Liver (tissue), 9 donors: ENCODE measurements around the gene CACHD1. TPM values are rescaled to one million over a fixed set of nuclear protein-coding genes. Genes with fewer than 3 reads are reported as not detected.

Experiments used
- DNase-seq: peaks from one replicate; pipeline ENCODE4 v3.0.0-alpha.2; 2017; ENCODE audit warnings: low spot score
- H3K27ac ChIP-seq, 2 donors: one replicate each; pipeline ENCODE4 v1.7.0; 2013; ENCODE audit warnings: inconsistent platforms in 2 of 2, low read length in 2 of 2, control low read depth in 1 of 2, low read depth in 1 of 2, mild to moderate bottlenecking in 1 of 2
- H3K27me3 ChIP-seq, 4 donors: one replicate each; pipeline versions ENCODE4 v1.6.1 to v1.7.0; 2013; ENCODE audit warnings: low read length in 3 of 4, inconsistent platforms in 1 of 4, mild to moderate bottlenecking in 1 of 4, moderate library complexity in 1 of 4; ENCODE audit not compliant: control insufficient read depth in 4 of 4, insufficient read depth in 4 of 4
- H3K36me3 ChIP-seq, 4 donors: one replicate each; pipeline versions ENCODE4 v1.6.1 to v1.7.0; 2013; ENCODE audit warnings: low read length in 3 of 4, mild to moderate bottlenecking in 3 of 4, low read depth in 1 of 4, moderate library complexity in 1 of 4; ENCODE audit not compliant: control insufficient read depth in 4 of 4, insufficient read depth in 3 of 4
- H3K4me1 ChIP-seq, 4 donors: one replicate each; pipeline versions ENCODE4 v1.6.1 to v1.7.0; 2013; ENCODE audit warnings: low read length in 3 of 4, mild to moderate bottlenecking in 3 of 4, moderate library complexity in 1 of 4; ENCODE audit not compliant: control insufficient read depth in 4 of 4, insufficient read depth in 4 of 4
- H3K4me3 ChIP-seq, 3 donors: one replicate each; pipeline versions ENCODE4 v1.6.1 to v1.7.0; 2013; ENCODE audit warnings: low read length in 3 of 3, control low read depth in 1 of 3, low read depth in 1 of 3, mild to moderate bottlenecking in 1 of 3
- H3K9ac ChIP-seq, 2 donors: one replicate each; pipeline ENCODE4 v1.7.0; 2013; ENCODE audit warnings: low read length in 2 of 2, mild to moderate bottlenecking in 2 of 2, moderate library complexity in 2 of 2, control low read depth in 1 of 2, low read depth in 1 of 2
- H3K9me3 ChIP-seq, 4 donors: one replicate each; pipeline versions ENCODE4 v1.6.1 to v1.7.0; 2013; ENCODE audit warnings: low read length in 3 of 4; ENCODE audit not compliant: control insufficient read depth in 4 of 4
- EGR1 ChIP-seq, 2 donors: IDR thresholded peaks; 2 replicates each; pipeline ENCODE4 v1.6.1; 2016 to 2018; ENCODE audit warnings: antibody characterized with exemption in 2 of 2, low read depth in 2 of 2
- FOXA2 ChIP-seq: IDR thresholded peaks from 2 replicates; pipeline ENCODE4 v1.6.1; 2016; ENCODE audit warnings: antibody characterized with exemption
- GABPA ChIP-seq, 2 donors: IDR thresholded peaks in 1 of 2; conservative IDR thresholded peaks in 1 of 2; 2 replicates each; pipeline ENCODE4 v1.6.1; 2016; ENCODE audit warnings: antibody characterized with exemption in 2 of 2, mild to moderate bottlenecking in 1 of 2, moderate library complexity in 1 of 2
- HNF4A ChIP-seq, 2 donors: conservative IDR thresholded peaks; 2 replicates each; pipeline ENCODE4 v1.6.1; 2016; ENCODE audit warnings: antibody characterized with exemption in 2 of 2, mild to moderate bottlenecking in 2 of 2
- HNF4G ChIP-seq: IDR thresholded peaks from 2 replicates; pipeline ENCODE4 v1.6.1; 2016; ENCODE audit warnings: antibody characterized with exemption
- JUND ChIP-seq, 2 donors: IDR thresholded peaks; 2 replicates each; pipeline ENCODE4 v1.6.1; 2016; ENCODE audit warnings: antibody characterized with exemption in 2 of 2
- NR2F2 ChIP-seq: IDR thresholded peaks from 2 replicates; pipeline ENCODE4 v1.6.1; 2016; ENCODE audit warnings: antibody characterized with exemption
- RAD21 ChIP-seq, 2 donors: IDR thresholded peaks; 2 replicates each; pipeline ENCODE4 v1.6.1; 2016; ENCODE audit warnings: antibody characterized with exemption in 2 of 2, mild to moderate bottlenecking in 2 of 2
- SP1 ChIP-seq: IDR thresholded peaks from 2 replicates; pipeline ENCODE4 v1.6.1; 2018; ENCODE audit warnings: antibody characterized with exemption, mild to moderate bottlenecking
- TAF1 ChIP-seq: conservative IDR thresholded peaks from 2 replicates; pipeline ENCODE4 v1.6.1; 2016; ENCODE audit warnings: antibody characterized with exemption, mild to moderate bottlenecking
- WGBS: extraction: QIAGEN DNeasy Blood & Tissue Kit; methylation state at CpG from one replicate; pipeline ENCODE4 v1.1.7; 2013; 5-methylcytosine and 5-hydroxymethylcytosine counted together
- polyA plus RNA-seq, 2 donors: library from polyadenylated mRNA; stranded (reverse) in 1 of 2; unstranded in 1 of 2; fragments of 200-250 nt in 1 of 2; fragments of >200 nt in 1 of 2; fragmentation: Nextera tagmentation in 1 of 2; extraction: Ambion mirVana in 1 of 2; gene quantifications; one replicate each; pipeline versions ENCODE4 v1.2.1 to v1.2.3, GENCODE V29; 2013 to 2015
- total RNA-seq, 2 donors: library from RNA; depleted of rRNA; stranded (reverse); fragments of >200 nt; gene quantifications; one replicate each; pipeline ENCODE4 v1.2.3, GENCODE V29; 2014
- TF ChIP-seq, protein P1 (sequence below): IDR thresholded peaks from 2 replicates; pipeline ENCODE4 v1.6.1; 2016; ENCODE audit warnings: antibody characterized with exemption
- TF ChIP-seq, protein P2 (sequence below): IDR thresholded peaks from 2 replicates; pipeline ENCODE4 v1.6.1; 2016; ENCODE audit warnings: antibody characterized with exemption
- TF ChIP-seq, protein P3 (sequence below): IDR thresholded peaks from 2 replicates; pipeline ENCODE4 v1.6.1; 2016; ENCODE audit warnings: antibody characterized with exemption
- donor health status: healthy.
- donor health status: healthy.
- donor health status: healthy.
- donor health status: healthy.
- donor health status: healthy.

CACHD1 gene
- total and polyA plus RNA-seq, 4 donors: 0.68 to 4.2 (median 2.3) TPM

DNA sequence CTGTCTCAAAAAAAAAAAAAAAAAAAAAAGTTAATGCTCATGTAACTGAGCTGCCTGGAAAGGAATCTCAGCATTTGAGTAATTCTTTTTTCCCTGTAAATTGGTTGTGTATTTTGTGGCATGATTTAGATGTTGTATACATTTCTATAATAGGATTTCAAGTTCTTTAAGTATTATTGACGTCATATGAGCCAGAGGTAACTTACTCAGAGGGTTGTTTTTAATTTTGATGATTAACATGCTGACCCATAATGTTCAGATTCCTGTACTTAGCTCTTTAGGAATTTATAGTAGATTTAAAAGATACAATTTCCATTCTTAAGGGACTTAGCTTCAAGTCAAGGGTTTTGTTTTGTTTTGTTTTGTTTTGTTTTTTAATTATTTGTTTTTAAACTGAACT, 120.4 kb downstream of the CACHD1 start:
- H3K9me3 ChIP-seq: no peaks in the 10 kb centered on the region
- 93% methylated on average over 1 of the region's 1 CpG for WGBS

DNA sequence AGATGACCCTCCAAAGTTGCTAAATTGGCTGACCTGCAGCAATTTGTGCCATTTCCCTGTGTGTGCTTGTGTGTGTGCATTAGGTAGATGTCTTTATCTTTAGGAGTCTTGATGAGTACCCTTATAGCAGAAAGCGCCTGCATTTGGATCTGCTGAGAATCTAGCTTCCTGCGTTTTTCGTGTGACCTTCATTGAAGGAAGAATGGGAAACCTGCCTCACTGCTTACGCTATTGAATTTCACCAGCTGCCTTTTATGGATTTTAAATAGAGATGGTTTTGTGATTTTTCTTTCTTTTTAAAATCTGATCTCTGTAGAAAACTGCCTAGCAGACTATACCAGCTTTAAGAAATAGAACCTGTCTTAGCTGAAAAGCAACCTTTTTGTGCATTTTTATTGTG, 124.5 kb downstream of the CACHD1 start:
- H3K4me3 ChIP-seq: no peak overlapping the region
- H3K27me3 ChIP-seq: no peaks in the 10 kb centered on the region
- no peak for TF ChIP-seq JUND (IDR thresholded peaks at IDR 0.05)
- TF ChIP-seq, protein P1, sequence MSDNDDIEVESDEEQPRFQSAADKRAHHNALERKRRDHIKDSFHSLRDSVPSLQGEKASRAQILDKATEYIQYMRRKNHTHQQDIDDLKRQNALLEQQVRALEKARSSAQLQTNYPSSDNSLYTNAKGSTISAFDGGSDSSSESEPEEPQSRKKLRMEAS: no peak
- TF ChIP-seq, protein P2, sequence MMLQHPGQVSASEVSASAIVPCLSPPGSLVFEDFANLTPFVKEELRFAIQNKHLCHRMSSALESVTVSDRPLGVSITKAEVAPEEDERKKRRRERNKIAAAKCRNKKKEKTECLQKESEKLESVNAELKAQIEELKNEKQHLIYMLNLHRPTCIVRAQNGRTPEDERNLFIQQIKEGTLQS: no peak
- no peaks in the 10 kb centered on the region for H3K36me3 ChIP-seq
- no peak for DNase-seq
- H3K9me3 ChIP-seq: no peaks in the 10 kb centered on the region
- no peaks in the 10 kb centered on the region for H3K4me1 ChIP-seq
- 90% methylated on average over 4 of the region's 4 CpGs for WGBS
- no peak overlapping the region for H3K9ac ChIP-seq
- H3K27ac ChIP-seq: no peak overlapping the region

More for the DNA sequence above, 120.4 kb downstream of the CACHD1 start:
- Histone ChIP-seq H3K9ac (no peak overlapping the region), H3K36me3 (no peaks in the 10 kb centered on the region), H3K4me1 (no peaks in the 10 kb centered on the region), H3K4me3 (no peak overlapping the region), H3K27me3 (no peaks in the 10 kb centered on the region), H3K27ac (no peak overlapping the region)
- DNase-seq: no peak
- no peak for TF ChIP-seq SP1
- TF ChIP-seq HNF4G: no peak
- TF ChIP-seq TAF1: no peak

DNA sequence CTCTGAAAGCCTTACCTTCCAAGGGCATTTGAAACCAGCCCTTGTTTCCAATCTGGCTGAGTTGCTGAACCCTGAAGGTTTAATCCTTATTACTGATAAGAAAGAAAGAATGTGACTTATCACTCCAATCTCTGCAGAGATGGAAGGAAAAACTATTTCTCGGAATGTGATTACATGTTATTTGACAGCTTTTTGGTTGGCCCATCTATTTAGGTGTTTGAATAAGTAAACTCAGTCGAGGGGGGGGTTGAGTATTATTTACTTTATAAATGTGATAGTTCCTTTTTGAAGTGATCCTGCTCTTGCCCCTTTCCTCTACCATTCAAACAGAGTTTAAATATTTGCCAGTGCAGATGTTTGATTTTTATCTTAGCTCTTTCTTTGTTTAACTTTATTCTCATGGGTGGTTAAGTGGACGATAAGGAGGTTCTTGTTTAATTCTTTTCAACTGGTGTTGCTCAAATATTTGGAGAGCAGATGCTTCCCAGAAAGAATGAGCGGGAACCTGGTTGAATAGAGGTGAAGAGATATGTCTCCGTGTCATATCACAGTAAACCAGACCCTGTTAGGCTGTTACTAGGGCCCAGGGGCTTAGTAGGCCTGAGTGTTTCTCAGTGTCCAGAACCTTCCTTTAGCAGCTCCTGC, 126.1 kb downstream of the CACHD1 start:
- Histone ChIP-seq H3K4me1 (no peaks in the 10 kb centered on the region), H3K4me3 (no peak overlapping the region), H3K9me3 (no peaks in the 10 kb centered on the region), H3K36me3 (no peaks in the 10 kb centered on the region), H3K9ac (no peak overlapping the region), H3K27ac (no peak overlapping the region), H3K27me3 (no peaks in the 10 kb centered on the region)
- DNase-seq: no peak
- no peak for TF ChIP-seq EGR1 (IDR thresholded peaks at IDR 0.05; ENCODE audit: low read depth in 2 of 2)
- TF ChIP-seq HNF4G: no peak
- TF ChIP-seq GABPA (IDR thresholded peaks at IDR 0.05 in 1 of 2, conservative IDR thresholded peaks at IDR 0.05 in 1 of 2): no peak
- TF ChIP-seq JUND (IDR thresholded peaks at IDR 0.05): no peak
- TF ChIP-seq NR2F2: no peak
- TF ChIP-seq RAD21 (IDR thresholded peaks at IDR 0.05): no peak
- TF ChIP-seq, protein P1: no peak
- no peak for TF ChIP-seq HNF4A (conservative IDR thresholded peaks at IDR 0.05)
- TF ChIP-seq FOXA2: no peak
- TF ChIP-seq TAF1: no peak
- TF ChIP-seq, protein P3, sequence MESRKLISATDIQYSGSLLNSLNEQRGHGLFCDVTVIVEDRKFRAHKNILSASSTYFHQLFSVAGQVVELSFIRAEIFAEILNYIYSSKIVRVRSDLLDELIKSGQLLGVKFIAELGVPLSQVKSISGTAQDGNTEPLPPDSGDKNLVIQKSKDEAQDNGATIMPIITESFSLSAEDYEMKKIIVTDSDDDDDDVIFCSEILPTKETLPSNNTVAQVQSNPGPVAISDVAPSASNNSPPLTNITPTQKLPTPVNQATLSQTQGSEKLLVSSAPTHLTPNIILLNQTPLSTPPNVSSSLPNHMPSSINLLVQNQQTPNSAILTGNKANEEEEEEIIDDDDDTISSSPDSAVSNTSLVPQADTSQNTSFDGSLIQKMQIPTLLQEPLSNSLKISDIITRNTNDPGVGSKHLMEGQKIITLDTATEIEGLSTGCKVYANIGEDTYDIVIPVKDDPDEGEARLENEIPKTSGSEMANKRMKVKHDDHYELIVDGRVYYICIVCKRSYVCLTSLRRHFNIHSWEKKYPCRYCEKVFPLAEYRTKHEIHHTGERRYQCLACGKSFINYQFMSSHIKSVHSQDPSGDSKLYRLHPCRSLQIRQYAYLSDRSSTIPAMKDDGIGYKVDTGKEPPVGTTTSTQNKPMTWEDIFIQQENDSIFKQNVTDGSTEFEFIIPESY: no peak
- 72% methylated on average over 5 of the region's 5 CpGs for WGBS
